ENCODE measurements around the gene HAX1.

GRCh38 chr1:154258784-154259183 is 13.6 kb upstream of the HAX1 start:
- TF ChIP-seq, protein P1, sequence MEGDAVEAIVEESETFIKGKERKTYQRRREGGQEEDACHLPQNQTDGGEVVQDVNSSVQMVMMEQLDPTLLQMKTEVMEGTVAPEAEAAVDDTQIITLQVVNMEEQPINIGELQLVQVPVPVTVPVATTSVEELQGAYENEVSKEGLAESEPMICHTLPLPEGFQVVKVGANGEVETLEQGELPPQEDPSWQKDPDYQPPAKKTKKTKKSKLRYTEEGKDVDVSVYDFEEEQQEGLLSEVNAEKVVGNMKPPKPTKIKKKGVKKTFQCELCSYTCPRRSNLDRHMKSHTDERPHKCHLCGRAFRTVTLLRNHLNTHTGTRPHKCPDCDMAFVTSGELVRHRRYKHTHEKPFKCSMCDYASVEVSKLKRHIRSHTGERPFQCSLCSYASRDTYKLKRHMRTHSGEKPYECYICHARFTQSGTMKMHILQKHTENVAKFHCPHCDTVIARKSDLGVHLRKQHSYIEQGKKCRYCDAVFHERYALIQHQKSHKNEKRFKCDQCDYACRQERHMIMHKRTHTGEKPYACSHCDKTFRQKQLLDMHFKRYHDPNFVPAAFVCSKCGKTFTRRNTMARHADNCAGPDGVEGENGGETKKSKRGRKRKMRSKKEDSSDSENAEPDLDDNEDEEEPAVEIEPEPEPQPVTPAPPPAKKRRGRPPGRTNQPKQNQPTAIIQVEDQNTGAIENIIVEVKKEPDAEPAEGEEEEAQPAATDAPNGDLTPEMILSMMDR (conservative IDR thresholded peaks at IDR 0.05; ENCODE audit: low read depth, low read length): no peak
- TF ChIP-seq EZH2 (IDR thresholded peaks at IDR 0.05; ENCODE audit: borderline replicate concordance, low read depth, low read length, poor library complexity, severe bottlenecking): no peak
